Motor neuron (in vitro differentiated cells): ENCODE data around the gene CAMK2D. TPM values are rescaled to one million over a fixed set of nuclear protein-coding genes. Genes with fewer than 3 reads are reported as not detected.

ENCODE experiments used
- ATAC-seq, 8 experiments: fragments of 200-7000 bp; cut with Tn5 transposase; replicated peaks in 6 of 8; 2 replicates each; pipeline ENCODE4 v1.8.0; 2021; ENCODE audit warnings: mild to moderate bottlenecking in 8 of 8, moderate library complexity in 8 of 8
- H3K27ac ChIP-seq, 2 donors: fragments of 250-450 bp; sonication (Bioruptor Pico); 2 replicates each; pipeline ENCODE4 v1.9.0; 2021; ENCODE audit warnings: antibody characterized with exemption in 2 of 2, mild to moderate bottlenecking in 2 of 2, moderate library complexity in 1 of 2
- H3K4me1 ChIP-seq, 2 donors: fragments of 250-450 bp; sonication (Bioruptor Pico); replicated peaks in 1 of 2; 2 replicates each; pipeline ENCODE4 v1.6.1; 2021; ENCODE audit warnings: antibody characterized with exemption in 2 of 2, mild to moderate bottlenecking in 2 of 2, moderate library complexity in 1 of 2
- H3K4me3 ChIP-seq, 5 donors: fragments of 250-450 bp; sonication (Bioruptor Pico); 2 replicates each; pipeline ENCODE4 v1.9.0; 2021; ENCODE audit warnings: antibody characterized with exemption in 5 of 5, mild to moderate bottlenecking in 5 of 5, moderate library complexity in 4 of 5
- WGBS, 10 experiments: fragments of 450-650 bp; shearing (Covaris generic); methylation state at CpG; one replicate each; pipeline ENCODE4 v1.0.0; 2022; 5-methylcytosine and 5-hydroxymethylcytosine counted together
- in situ Hi-C, 9 experiments: fragments of 400-800 bp; cut with MboI; loops; one replicate each; pipeline ENCODE4 v1.15.0; 2021; ENCODE audit warnings: low sequenced_read_pairs in 9 of 9, low pct_unique_long_range_greater_than_20kb in 2 of 9; ENCODE audit not compliant: unreplicated experiment in 9 of 9
- total RNA-seq, 8 experiments: library from RNA; unstranded; fragments of 300-600 nt; gene quantifications; 2 replicates each; pipeline versions ENCODE4 v1.2.3 to v1.2.4, GENCODE V29; 2022

The CAMK2D gene
- total RNA-seq, 8 experiments from 2014 or later, result 14.5 to 77.2 (median 33.5) TPM

DNA sequence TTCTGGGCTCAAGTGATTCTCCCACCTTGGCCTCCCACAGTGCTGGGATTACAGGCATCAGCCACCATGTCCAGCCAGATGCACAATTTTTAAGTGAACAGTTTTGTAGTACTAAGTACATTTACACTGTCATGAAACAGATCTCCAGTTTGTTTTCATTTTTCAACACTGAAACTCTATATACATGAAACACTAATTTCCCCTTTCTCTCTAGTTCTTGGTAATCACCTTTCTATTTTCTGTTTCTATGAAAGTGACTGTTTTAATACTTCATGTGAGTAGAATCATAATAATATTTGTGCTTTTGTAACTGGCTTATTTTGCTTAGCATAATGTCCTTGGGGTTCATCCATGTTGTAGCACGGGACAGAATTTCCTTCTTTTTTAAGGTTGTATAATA lies 237.4 kb downstream of the CAMK2D start:
- in situ Hi-C loops, result no loop called here
- no peaks in the 10 kb centered on the region for H3K4me1 ChIP-seq
- ATAC-seq, result no peak
- 91 to 100% (median 100%) methylated on average over 1 of the region's 1 CpG; no CpG with 5 or more reads in 4 of the 10 experiments for WGBS, 10 experiments
- no peak overlapping the region for H3K4me3 ChIP-seq
- no peak overlapping the region for H3K27ac ChIP-seq

DNA sequence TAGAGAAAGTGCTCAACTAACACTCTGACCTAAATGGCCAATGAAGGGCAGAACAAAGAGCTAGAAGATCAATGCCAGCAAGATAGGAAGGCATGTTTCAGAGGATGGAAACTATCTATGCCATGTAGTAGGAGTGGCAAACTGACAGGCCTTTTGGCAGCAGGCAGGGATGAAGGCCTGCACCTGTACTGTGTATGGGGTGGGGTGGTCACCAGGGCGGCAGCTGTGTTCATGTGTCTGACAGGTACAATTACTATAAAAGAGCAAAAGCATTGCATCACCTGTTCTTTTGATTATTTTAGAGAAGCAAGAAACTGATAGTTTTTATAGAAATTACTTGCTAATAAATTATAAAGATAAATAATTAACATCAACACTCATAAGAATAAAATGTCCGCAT lies 239.1 kb downstream of the CAMK2D start:
- in situ Hi-C loops, result no loop called here
- no peak for ATAC-seq
- Histone ChIP-seq H3K27ac (no peak overlapping the region), H3K4me3 (no peak overlapping the region), H3K4me1 (no peaks in the 10 kb centered on the region)
- WGBS, 10 experiments, result 93 to 100% (median 100%) methylated on average over 1 to 2 of the region's 2 CpGs; no CpG with 5 or more reads in 4 of the 10 experiments

DNA sequence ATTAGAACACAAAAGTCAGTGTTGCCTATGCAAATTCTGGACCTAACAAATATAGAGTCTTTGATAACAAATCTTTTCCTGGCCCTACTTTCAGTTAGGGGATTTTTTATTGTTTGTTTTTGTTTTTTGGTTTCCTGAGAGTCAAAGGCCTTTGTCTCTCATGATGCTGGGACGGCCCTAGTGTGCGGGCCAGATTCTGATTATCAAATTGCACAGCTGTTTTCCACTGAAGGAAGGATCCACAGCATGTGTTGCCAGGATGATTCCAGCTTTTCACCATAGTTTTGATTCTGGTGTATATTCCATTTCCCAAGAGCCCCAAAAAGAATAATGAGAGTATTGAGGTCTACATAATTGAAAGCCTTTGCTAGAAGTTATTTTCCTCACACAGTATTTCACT lies 248.2 kb downstream of the CAMK2D start:
- H3K27ac ChIP-seq, result no peak overlapping the region
- WGBS, 10 experiments, result 58 to 100% (median 96%) methylated on average over 2 of the region's 2 CpGs; no CpG with 5 or more reads in 3 of the 10 experiments
- no peaks in the 10 kb centered on the region for H3K4me1 ChIP-seq
- ATAC-seq, result no peak
- in situ Hi-C loops, result no loop called here
- H3K4me3 ChIP-seq, result no peak overlapping the region

DNA sequence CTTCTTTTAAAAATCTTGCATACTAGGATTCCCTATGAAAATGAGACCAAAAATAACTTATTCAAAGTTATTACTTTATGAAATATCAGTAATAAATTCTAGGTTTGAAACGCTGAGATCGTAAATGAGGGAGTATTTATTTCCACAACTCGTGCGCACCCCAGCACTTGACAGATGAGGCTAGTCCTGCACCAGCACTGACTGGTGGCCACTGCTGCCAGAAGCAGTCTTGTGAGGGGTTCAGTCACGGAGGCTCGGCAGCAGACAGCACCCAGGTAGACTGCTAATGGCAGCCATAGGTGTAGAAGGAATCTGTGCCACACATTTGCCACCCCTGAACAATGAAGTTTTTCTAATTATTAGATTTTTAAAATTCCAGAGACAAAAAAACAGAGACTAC lies 248.7 kb downstream of the CAMK2D start:
- 80 to 100% (median 100%) methylated on average over 1 to 5 of the region's 6 CpGs; no CpG with 5 or more reads in 4 of the 10 experiments for WGBS, 10 experiments
- Histone ChIP-seq H3K4me1 (no peaks in the 10 kb centered on the region), H3K4me3 (no peak overlapping the region), H3K27ac (no peak overlapping the region)
- ATAC-seq, result no peak
- in situ Hi-C loops, result no loop called here

DNA sequence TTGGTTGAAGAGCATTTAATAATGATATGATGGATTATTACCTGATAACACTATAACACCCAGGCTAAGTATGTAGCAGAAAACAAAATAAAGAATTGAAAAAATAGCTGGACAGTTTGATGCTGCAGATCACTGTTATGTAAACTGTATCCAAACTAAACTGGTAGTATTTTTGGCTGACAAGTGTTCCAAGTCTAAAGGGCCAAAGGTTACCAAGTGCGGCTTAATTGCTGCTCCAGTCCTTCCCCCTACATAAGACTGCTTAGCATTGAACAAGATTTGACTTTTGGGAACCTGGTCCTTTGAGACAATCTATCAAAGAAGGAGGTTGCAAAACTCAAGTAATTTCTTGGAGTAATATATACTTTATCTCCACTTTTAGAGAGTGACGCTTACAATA lies 249.6 kb downstream of the CAMK2D start:
- Histone ChIP-seq H3K4me3 (no peak overlapping the region), H3K4me1 (no peaks in the 10 kb centered on the region), H3K27ac (no peak overlapping the region)
- no peak for ATAC-seq
- WGBS, 10 experiments, result 84 to 100% (median 100%) methylated on average over 1 to 2 of the region's 2 CpGs
- in situ Hi-C loops, result no loop called here

DNA sequence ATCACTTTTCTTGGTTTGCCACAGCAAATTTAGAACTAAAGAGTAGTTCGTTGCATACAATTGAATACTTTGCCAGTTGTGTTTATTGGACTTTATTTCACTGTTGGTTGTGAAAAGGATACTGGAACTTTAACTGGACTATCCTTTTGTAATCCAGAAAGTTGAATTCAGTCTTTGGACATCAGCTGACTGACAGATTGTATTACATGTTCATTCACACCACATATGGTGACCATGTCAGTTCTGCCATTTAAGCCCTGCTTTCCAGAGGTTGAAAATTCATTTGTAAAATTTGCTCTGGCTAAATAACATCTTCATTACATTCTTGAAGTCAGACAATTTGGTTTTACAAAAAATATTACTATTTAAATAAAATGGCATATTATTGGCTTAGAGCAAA lies 251.7 kb downstream of the CAMK2D start:
- H3K4me3 ChIP-seq, result no peak overlapping the region
- no peaks in the 10 kb centered on the region for H3K4me1 ChIP-seq
- in situ Hi-C loops, result no loop called here
- no peak overlapping the region for H3K27ac ChIP-seq
- WGBS, 10 experiments, result 0 to 100% (median 91%) methylated on average over 1 of the region's 1 CpG; no CpG with 5 or more reads in 3 of the 10 experiments
- no peak for ATAC-seq

DNA sequence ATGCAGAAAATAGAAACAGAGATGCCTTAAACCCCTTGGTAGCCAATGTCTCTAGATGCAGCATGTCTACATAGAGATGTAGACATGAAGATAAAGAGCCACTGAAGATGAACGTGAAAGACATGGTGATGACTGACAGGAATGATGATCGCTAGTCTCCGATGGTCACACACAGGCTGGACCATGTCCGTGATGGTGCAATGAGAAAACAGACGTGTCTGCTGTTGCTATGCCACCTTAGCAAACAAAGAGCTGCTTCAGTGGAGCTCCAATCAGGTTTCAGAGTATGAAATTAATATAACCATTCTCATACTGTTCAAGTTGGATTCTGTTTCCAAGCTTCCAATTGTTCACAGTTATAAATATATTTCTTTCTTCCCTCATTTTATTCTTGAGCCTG lies 256.5 kb downstream of the CAMK2D start:
- 79 to 100% (median 92%) methylated on average over 1 to 5 of the region's 5 CpGs; no CpG with 5 or more reads in 4 of the 10 experiments for WGBS, 10 experiments
- Histone ChIP-seq H3K27ac (no peak overlapping the region), H3K4me3 (no peak overlapping the region), H3K4me1 (no peaks in the 10 kb centered on the region)
- in situ Hi-C loops, result no loop called here
- no peak for ATAC-seq

DNA sequence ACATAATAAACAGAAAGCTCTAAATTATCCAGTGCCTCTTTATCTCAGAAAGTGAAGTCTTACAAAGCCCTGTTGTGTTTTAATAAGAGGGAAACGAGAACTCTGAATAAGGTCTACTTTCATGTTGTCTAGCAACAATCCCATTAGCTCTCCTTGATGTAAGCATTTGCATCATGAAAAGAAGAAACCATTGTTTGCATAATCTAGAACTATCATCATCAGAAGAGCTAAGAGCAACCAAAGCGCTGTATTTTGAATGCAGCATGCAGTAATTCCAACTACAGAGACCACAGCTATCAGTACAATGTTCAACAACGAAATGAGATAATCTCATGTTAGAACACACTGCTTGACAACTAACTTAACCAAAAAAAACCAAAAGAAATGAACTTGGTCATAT lies 257.1 kb downstream of the CAMK2D start:
- Histone ChIP-seq H3K4me1 (no peaks in the 10 kb centered on the region), H3K27ac (no peak overlapping the region), H3K4me3 (no peak overlapping the region)
- WGBS, 10 experiments, result 67 to 100% (median 95%) methylated on average over 1 to 3 of the region's 3 CpGs
- in situ Hi-C loops, result no loop called here
- peak in 2 of 8 experiments; percentile 35 to 61 for ATAC-seq

DNA sequence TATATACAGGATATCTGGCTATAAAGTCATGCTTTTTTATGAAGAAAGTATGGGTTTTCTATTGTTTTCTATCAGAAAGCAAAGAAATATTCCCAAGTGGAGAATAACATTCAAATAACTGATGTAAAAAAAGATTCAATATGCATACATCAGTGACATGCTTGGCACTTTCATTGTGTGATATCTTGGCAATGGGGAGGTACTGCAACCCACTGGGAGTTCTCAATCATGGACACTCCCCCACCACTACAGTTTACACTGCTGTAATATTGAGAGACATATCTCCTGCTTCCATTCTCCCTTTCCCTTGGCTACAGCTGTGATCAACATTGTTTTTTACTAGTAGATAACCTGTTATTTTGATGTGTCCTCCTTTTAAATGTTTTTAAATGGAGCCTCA lies 257.8 kb downstream of the CAMK2D start:
- ATAC-seq, result no peak
- in situ Hi-C loops, result no loop called here
- Histone ChIP-seq H3K27ac (no peak overlapping the region), H3K4me3 (no peak overlapping the region), H3K4me1 (no peaks in the 10 kb centered on the region)

DNA sequence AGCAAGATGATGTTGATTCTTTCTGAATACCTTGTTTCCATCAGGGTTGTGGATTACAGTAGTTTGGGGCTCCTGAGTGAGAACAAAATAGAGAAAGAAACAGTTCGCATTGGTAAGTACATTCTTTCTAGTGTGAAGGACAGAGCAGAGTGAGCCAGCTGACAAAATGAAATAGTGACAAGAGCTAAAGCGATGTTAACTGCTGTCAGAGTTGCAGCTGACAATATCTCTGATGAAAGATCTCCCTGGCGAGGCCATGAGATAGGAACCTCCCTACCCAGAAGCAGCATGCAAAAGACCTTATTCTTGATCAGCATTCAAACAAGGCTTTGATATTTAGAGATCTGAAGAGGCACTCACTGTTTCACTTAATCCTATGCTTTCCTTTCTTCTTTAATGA lies 258.6 kb downstream of the CAMK2D start:
- in situ Hi-C loops, result no loop called here
- no peaks in the 10 kb centered on the region for H3K4me1 ChIP-seq
- H3K4me3 ChIP-seq, result no peak overlapping the region
- 63 to 94% (median 84%) methylated on average over 1 to 3 of the region's 3 CpGs for WGBS, 10 experiments
- peak in 3 of 8 experiments; percentile 25 to 77 (median 62) for ATAC-seq
- H3K27ac ChIP-seq, result no peak overlapping the region

DNA sequence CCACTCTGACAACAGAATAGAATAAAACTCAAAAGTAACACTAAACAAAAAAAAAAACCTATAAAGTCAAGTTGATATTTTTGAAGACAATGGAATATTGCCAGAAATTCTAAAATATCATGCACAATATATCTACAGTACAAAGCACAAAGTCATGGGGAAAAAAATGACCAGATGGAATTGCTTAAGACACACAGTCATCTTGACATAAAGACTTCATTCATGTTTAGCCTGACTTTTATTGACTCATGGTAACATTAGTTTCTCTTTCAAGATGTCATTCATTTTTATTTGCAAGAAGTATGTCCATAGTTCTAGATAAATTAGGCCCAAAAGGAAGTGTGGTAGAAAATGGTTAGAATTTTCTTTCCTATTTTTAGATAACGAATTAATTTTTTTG lies 259.1 kb downstream of the CAMK2D start:
- Histone ChIP-seq H3K4me3 (no peak overlapping the region), H3K27ac (no peak overlapping the region), H3K4me1 (peaks cover 0 to 3% of the 10 kb centered on the region in 2 donors)
- in situ Hi-C loops, result no loop called here
- WGBS, 10 experiments, result 89 to 100% (median 100%) methylated on average over 1 of the region's 1 CpG; no CpG with 5 or more reads in 2 of the 10 experiments
- ATAC-seq, result peak in 2 of 8 experiments; percentile 56 to 78

DNA sequence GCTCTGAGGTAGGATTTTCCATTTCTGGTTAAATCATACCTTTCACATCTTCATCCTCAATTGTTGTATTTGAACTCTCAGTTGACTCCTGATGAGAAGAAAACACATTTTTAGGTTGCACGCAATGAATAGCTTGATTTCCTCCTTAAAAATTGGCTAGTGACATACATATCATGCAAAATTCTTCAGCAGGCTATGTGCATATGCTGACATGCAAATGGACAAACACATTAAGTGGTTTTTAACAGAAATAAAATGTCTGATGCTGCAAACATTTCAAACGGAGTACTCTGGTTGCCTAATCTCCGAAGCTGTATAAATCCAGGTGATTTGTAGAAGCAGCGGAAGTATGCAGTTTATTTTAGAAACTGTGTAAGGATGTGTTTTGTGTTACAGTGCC lies 261.1 kb downstream of the CAMK2D start:
- H3K4me3 ChIP-seq, result no peak overlapping the region
- in situ Hi-C loops, result no loop called here

DNA sequence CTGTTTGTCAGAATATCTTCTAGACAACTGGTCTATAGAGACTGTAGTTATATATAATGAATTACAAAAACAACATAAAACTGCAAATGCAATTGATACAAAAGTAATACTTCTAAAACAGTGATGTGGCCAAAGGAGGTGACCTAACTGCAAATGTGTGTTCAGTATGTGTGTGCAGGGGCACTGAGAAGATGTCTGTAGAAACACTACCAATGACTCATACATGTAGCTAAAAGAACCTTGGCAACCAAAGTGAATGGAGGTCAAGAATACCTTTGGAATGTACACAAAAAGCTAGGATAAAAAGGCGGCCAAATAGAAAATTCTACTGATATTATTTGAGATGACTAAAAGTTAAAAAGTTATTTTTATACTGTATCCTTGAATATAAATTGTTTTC lies 261.8 kb downstream of the CAMK2D start:
- peak in 2 of 8 experiments; percentile 57 to 60 for ATAC-seq
- peaks cover 0 to 3% of the 10 kb centered on the region in 2 donors for H3K4me1 ChIP-seq
- no peak overlapping the region for H3K27ac ChIP-seq
- WGBS, 10 experiments, result 78 to 100% (median 88%) methylated on average over 1 of the region's 1 CpG; no CpG with 5 or more reads in 2 of the 10 experiments
- in situ Hi-C loops, result no loop called here
- no peak overlapping the region for H3K4me3 ChIP-seq

More for the DNA sequence above, 261.1 kb downstream of the CAMK2D start:
- peak in 3 of 8 experiments; percentile 63 to 74 (median 68) for ATAC-seq
- WGBS, 10 experiments, result 0 to 100% (median 89%) methylated on average over 1 to 4 of the region's 4 CpGs; no CpG with 5 or more reads in 1 of the 10 experiments
- no peak overlapping the region for H3K27ac ChIP-seq
- peaks cover 0 to 3% of the 10 kb centered on the region in 2 donors for H3K4me1 ChIP-seq

DNA sequence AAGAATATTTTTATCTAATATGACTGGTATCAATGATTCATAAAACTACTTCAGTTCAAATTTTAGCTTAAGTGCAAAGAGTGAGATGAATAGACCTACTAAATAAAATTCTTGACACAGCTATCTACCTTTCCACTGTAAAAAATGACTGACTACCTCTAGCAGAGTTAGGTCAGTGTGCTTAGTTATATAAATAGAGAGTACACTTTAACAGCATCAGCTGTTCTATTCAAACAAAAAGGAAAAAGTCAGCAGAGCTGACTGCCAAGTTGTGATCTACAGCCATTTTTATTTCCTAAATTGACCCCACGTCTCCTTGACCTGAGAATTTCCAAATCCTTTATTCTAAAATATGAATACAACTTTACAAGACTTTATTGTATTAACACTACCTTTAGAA lies 262.4 kb downstream of the CAMK2D start:
- Histone ChIP-seq H3K4me3 (no peak overlapping the region), H3K27ac (no peak overlapping the region), H3K4me1 (peaks cover 0 to 3% of the 10 kb centered on the region in 2 donors)
- WGBS, 10 experiments, result 83 to 100% (median 100%) methylated on average over 1 of the region's 1 CpG; no CpG with 5 or more reads in 6 of the 10 experiments
- ATAC-seq, result no peak
- in situ Hi-C loops, result no loop called here
